HepG2 (cell line): ENCODE results near the gene ASIC3. TPM values are rescaled to one million over a fixed set of nuclear protein-coding genes. Genes with fewer than 3 reads are reported as not detected.
A peak's percentile ranks its signal among the peaks of the same experiment; 100 is the strongest.

Experiments used
- AHR ChIP-seq: IDR thresholded peaks from 2 replicates; pipeline ENCODE4 v1.6.1; 2018; ENCODE audit warnings: missing genetic modification reagents, missing compliant biosample characterization
- CENPT ChIP-seq: sonication (generic); formaldehyde crosslinking; IDR thresholded peaks from 2 replicates; pipeline ENCODE4 v1.8.0; 2022; ENCODE audit warnings: low read depth, mild to moderate bottlenecking, moderate library complexity, missing genetic modification reagents
- DRAP1 ChIP-seq: IDR thresholded peaks from 2 replicates; pipeline ENCODE4 v1.6.1; 2016; ENCODE audit warnings: missing genetic modification reagents, missing compliant biosample characterization
- EHMT2 ChIP-seq: fragments of 200-600 bp; sonication (generic); IDR thresholded peaks from 2 replicates; pipeline ENCODE4 v1.7.0; 2017; ENCODE audit warnings: antibody characterized with exemption, low read depth, low read length, borderline replicate concordance
- FOXC1 ChIP-seq: sonication (generic); formaldehyde crosslinking; IDR thresholded peaks from 2 replicates; pipeline ENCODE4 v1.8.0; 2022; ENCODE audit warnings: mild to moderate bottlenecking, missing genetic modification reagents, borderline replicate concordance
- HNRNPLL ChIP-seq: fragments of 200-400 bp; formaldehyde crosslinking; IDR thresholded peaks from 2 replicates; pipeline ENCODE4 v1.6.1; 2017; ENCODE audit warnings: mild to moderate bottlenecking, low read depth, low read length; ENCODE audit not compliant: poor library complexity, severe bottlenecking
- KDM3A ChIP-seq: IDR thresholded peaks from 2 replicates; pipeline ENCODE4 v1.6.1; 2018; ENCODE audit warnings: low read depth, missing compliant biosample characterization
- PLSCR1 ChIP-seq: sonication (generic); formaldehyde crosslinking; IDR thresholded peaks from 2 replicates; pipeline ENCODE4 v1.5.0; 2020; ENCODE audit warnings: missing genetic modification reagents, mild to moderate bottlenecking, borderline replicate concordance
- PRMT3 ChIP-seq: sonication (generic); formaldehyde crosslinking; IDR thresholded peaks from 2 replicates; pipeline ENCODE4 v1.8.1; 2022; ENCODE audit warnings: low read depth, mild to moderate bottlenecking, moderate library complexity, missing genetic modification reagents, borderline replicate concordance
- RBAK ChIP-seq: sonication (generic); formaldehyde crosslinking; IDR thresholded peaks from 2 replicates; pipeline ENCODE4 v1.5.1; 2020; ENCODE audit warnings: mild to moderate bottlenecking, missing genetic modification reagents
- RNF2 ChIP-seq: fragments of 450-650 bp; conservative IDR thresholded peaks from 2 replicates; pipeline ENCODE4 v1.6.1; 2016; ENCODE audit warnings: low read depth
- TSC22D2 ChIP-seq: sonication (generic); formaldehyde crosslinking; IDR thresholded peaks from 2 replicates; pipeline ENCODE4 v1.5.1; 2020; ENCODE audit warnings: missing genetic modification reagents, mild to moderate bottlenecking, borderline replicate concordance
- U2AF2 ChIP-seq: fragments of 200-400 bp; formaldehyde crosslinking; IDR thresholded peaks from 2 replicates; pipeline ENCODE4 v1.6.1; 2017; ENCODE audit warnings: low read depth, mild to moderate bottlenecking, low read length
- ZBTB3 ChIP-seq: sonication (generic); formaldehyde crosslinking; IDR thresholded peaks from 2 replicates; pipeline ENCODE4 v1.4.0; 2020; ENCODE audit warnings: low read depth, mild to moderate bottlenecking, moderate library complexity, missing genetic modification reagents, borderline replicate concordance
- ZBTB7B ChIP-seq: sonication (generic); formaldehyde crosslinking; IDR thresholded peaks from 2 replicates; pipeline ENCODE4 v1.4.0; 2020; ENCODE audit warnings: missing genetic modification reagents
- ZNF607 ChIP-seq: sonication (generic); formaldehyde crosslinking; IDR thresholded peaks from 2 replicates; pipeline ENCODE4 v1.5.1; 2020; ENCODE audit warnings: missing genetic modification reagents, mild to moderate bottlenecking, borderline replicate concordance
- ZNF639 ChIP-seq: conservative IDR thresholded peaks from 2 replicates; pipeline ENCODE4 v1.6.1; 2018; ENCODE audit warnings: missing genetic modification reagents
- ZNF646 ChIP-seq: sonication (generic); formaldehyde crosslinking; IDR thresholded peaks from 2 replicates; pipeline ENCODE4 v1.9.0; 2021; ENCODE audit warnings: mild to moderate bottlenecking, missing genetic modification reagents
- ZNF766 ChIP-seq: sonication (generic); formaldehyde crosslinking; IDR thresholded peaks from 2 replicates; pipeline ENCODE4 v1.5.0; 2020; ENCODE audit warnings: missing genetic modification reagents, borderline replicate concordance
- ZNF878 ChIP-seq: sonication (generic); formaldehyde crosslinking; IDR thresholded peaks from 2 replicates; pipeline ENCODE4 v1.8.1; 2023; ENCODE audit warnings: mild to moderate bottlenecking, missing genetic modification reagents, moderate library complexity
- ZSCAN25 ChIP-seq: sonication (generic); formaldehyde crosslinking; IDR thresholded peaks from 2 replicates; pipeline ENCODE4 v1.8.0; 2022; ENCODE audit warnings: mild to moderate bottlenecking, missing genetic modification reagents
- polyA plus RNA-seq, 8 experiments: library from polyadenylated mRNA; depleted of rRNA in 3 of 8; stranded (reverse) in 7 of 8; unstranded in 1 of 8; fragments of >200 nt; fragmentation: Illumina TruSeq in 4 of 8; extraction: Trizol in 4 of 8; gene quantifications; 2 replicates each; pipeline versions ENCODE4 v1.2.1 to v1.2.3, GENCODE V29; 2011 to 2016; ENCODE audit warnings: low read depth in 4 of 8, missing spikeins in 1 of 8, mixed read lengths in 1 of 8; ENCODE audit not compliant: insufficient read depth in 1 of 8
- total RNA-seq, 5 experiments: library from RNA; depleted of rRNA; stranded (reverse); fragments of >200 nt; fragmentation: Illumina TruSeq; extraction: Trizol; gene quantifications; 2 replicates each; pipeline ENCODE4 v1.2.3, GENCODE V29; 2016; ENCODE audit warnings: low read depth in 1 of 5

ASIC3 gene
- total and polyA plus RNA-seq, 2 of the 13 experiments (the other 11 are each of a cell fraction or from before 2014, with no cell fraction given): 0.51 TPM; not detected in 1

- TF ChIP-seq ZNF646 (CRISPR knock-in tag) (no peak), TSC22D2 (CRISPR knock-in tag) (no peak), ZNF766 (CRISPR knock-in tag) (no peak), AHR (CRISPR knock-in tag) (no peak), FOXC1 (no peak), U2AF2 (no peak), EHMT2 (no peak), ZBTB7B (CRISPR knock-in tag) (peak; percentile 97), CENPT (no peak), PRMT3 (no peak), RNF2 (no peak), KDM3A (CRISPR knock-in tag) (no peak), HNRNPLL (peak; percentile 51), DRAP1 (CRISPR knock-in tag) (no peak), PLSCR1 (CRISPR knock-in tag) (no peak), ZNF639 (no peak), ZBTB3 (CRISPR knock-in tag) (no peak), ZNF607 (CRISPR knock-in tag) (0 out of 2 replicates have a peak, but pooled peaks have one; percentile 38), RBAK (CRISPR knock-in tag) (no peak), ZSCAN25 (no peak), ZNF878 (no peak)
These were observed 30.3 kb upstream of the ASIC3 start (continued) for GRCh38 chr7:151017953-151018420.
